Measurements from ENCODE around the gene SCAMP1. TPM values are rescaled to one million over a fixed set of nuclear protein-coding genes. Genes with fewer than 3 reads are reported as not detected.

The SCAMP1 gene
- total RNA-seq, 1 donor from 2014 or later: 23.9 TPM

- H3K4me3 ChIP-seq (ENCODE audit: low read depth, low read length): no peak overlapping the region
- no peak for TF ChIP-seq CTCF (conservative IDR thresholded peaks at IDR 0.05; ENCODE audit: low read depth, low read length)
- no peak for DNase-seq (ENCODE audit: low read depth)
These were observed 150.9 kb downstream of the SCAMP1 start for GRCh38 chr5:78511121-78511906.

GRCh38 chr5:78512435-78512834 is 152.0 kb downstream of the SCAMP1 start:
- H3K4me3 ChIP-seq (ENCODE audit: low read depth, low read length): no peak overlapping the region
- DNase-seq (ENCODE audit: low read depth): no peak
- no peak for TF ChIP-seq CTCF (conservative IDR thresholded peaks at IDR 0.05; ENCODE audit: low read depth, low read length)

GRCh38 chr5:78513441-78513840 is 153.0 kb downstream of the SCAMP1 start:
- no peak for DNase-seq (ENCODE audit: low read depth)
- TF ChIP-seq CTCF (conservative IDR thresholded peaks at IDR 0.05; ENCODE audit: low read depth, low read length): no peak
- no peak overlapping the region for H3K4me3 ChIP-seq (ENCODE audit: low read depth, low read length)

- no peak overlapping the region for H3K4me3 ChIP-seq (ENCODE audit: low read depth, low read length)
- DNase-seq (ENCODE audit: low read depth): no peak
- no peak for TF ChIP-seq CTCF (conservative IDR thresholded peaks at IDR 0.05; ENCODE audit: low read depth, low read length)
These were observed 154.3 kb downstream of the SCAMP1 start for GRCh38 chr5:78514427-78515330.

GRCh38 chr5:78515670-78516069 is 155.3 kb downstream of the SCAMP1 start:
- H3K4me3 ChIP-seq (ENCODE audit: low read depth, low read length): no peak overlapping the region
- no peak for DNase-seq (ENCODE audit: low read depth)
- peak; percentile 7 for TF ChIP-seq CTCF (conservative IDR thresholded peaks at IDR 0.05; ENCODE audit: low read depth, low read length)

GRCh38 chr5:78518365-78519197 is 158.2 kb downstream of the SCAMP1 start:
- DNase-seq (ENCODE audit: low read depth): no peak
- no peak for TF ChIP-seq CTCF (conservative IDR thresholded peaks at IDR 0.05; ENCODE audit: low read depth, low read length)

More at GRCh38 chr5:78518365-78519197, 158.2 kb downstream of the SCAMP1 start:
- H3K4me3 ChIP-seq (ENCODE audit: low read depth, low read length): no peak overlapping the region
